CD4-positive, alpha-beta T cell treated with Interferon gamma for 1 hour (primary cell): Measurements from ENCODE around the gene NAA10.

Source experiments
- DNase-seq: peaks from one replicate; pipeline ENCODE4 v3.0.0-alpha.2; 2020

The NAA10 gene

DNA sequence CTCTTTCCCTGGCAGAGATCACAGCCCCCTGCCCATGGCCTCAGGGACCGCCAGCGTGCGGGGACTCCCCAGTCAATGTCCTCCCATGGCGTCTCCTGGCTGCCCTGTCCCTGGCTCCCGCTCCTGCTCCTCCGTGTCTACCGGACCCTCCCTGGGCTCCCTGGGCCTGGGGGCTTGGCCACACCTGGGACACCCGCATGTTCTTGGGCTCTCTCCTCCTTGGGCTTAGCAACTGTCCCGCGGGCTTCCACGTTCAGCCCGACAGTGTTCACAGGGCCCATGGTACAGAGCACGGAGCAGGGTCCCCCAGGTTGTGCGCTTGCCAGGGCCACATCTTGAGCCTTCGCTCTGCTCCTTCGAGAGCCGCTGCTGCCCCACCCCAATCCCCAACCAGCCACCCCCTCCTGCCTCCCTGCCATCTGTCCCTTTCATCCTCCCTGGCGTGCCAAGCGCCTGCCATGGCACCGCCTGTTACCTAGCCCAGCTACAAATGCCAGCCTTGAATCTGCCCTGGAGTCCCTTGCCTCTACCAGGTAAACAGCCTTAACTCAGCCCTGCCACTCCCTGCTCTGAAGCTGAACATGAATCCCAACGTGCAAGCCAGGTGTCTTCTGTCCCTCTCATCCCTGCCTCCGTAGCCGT, 26.5 kb downstream of the NAA10 start:
- DNase-seq = no peak

DNA sequence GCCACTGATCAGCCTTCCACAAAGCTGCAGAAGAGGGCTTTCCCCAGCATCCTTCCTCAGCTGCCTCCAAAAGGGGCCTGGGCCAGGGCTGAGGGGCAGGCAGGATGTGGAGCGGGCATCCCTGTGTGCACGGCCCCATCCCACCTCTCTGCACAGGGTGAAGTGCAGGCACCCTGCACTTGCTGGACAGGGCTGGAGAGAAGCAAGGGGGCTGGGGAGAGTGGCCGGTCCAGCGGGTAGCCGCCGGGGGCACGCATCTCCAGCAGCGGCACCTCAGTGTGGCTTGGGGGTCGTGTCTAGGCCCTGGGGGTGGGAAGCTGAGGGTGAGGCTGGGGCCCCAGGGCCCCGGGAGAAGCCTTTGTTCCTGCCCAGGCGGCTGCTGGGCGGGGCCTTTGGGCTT, 27.4 kb downstream of the NAA10 start:
- no peak for DNase-seq

DNA sequence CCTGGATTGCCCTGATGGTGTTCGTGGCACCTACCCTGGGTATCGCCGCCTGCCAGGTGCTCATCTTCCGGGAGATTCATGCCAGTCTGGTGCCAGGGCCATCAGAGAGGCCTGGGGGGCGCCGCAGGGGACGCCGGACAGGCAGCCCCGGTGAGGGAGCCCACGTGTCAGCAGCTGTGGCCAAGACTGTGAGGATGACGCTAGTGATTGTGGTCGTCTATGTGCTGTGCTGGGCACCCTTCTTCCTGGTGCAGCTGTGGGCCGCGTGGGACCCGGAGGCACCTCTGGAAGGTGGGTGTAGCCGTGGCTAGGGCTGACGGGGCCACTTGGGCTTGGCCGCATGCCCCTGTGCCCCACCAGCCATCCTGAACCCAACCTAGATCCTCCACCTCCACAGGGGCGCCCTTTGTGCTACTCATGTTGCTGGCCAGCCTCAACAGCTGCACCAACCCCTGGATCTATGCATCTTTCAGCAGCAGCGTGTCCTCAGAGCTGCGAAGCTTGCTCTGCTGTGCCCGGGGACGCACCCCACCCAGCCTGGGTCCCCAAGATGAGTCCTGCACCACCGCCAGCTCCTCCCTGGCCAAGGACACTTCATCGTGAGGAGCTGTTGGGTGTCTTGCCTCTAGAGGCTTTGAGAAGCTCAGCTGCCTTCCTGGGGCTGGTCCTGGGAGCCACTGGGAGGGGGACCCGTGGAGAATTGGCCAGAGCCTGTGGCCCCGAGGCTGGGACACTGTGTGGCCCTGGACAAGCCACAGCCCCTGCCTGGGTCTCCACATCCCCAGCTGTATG, 28.5 kb downstream of the NAA10 start:
- DNase-seq = peak; percentile 41

DNA sequence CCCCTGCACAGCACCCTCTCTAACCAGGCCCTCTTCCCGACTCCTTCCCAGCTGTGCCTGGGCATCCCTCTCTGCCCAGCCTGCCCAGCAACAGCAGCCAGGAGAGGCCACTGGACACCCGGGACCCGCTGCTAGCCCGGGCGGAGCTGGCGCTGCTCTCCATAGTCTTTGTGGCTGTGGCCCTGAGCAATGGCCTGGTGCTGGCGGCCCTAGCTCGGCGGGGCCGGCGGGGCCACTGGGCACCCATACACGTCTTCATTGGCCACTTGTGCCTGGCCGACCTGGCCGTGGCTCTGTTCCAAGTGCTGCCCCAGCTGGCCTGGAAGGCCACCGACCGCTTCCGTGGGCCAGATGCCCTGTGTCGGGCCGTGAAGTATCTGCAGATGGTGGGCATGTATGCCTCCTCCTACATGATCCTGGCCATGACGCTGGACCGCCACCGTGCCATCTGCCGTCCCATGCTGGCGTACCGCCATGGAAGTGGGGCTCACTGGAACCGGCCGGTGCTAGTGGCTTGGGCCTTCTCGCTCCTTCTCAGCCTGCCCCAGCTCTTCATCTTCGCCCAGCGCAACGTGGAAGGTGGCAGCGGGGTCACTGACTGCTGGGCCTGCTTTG, 29.2 kb downstream of the NAA10 start:
- no peak for DNase-seq

DNA sequence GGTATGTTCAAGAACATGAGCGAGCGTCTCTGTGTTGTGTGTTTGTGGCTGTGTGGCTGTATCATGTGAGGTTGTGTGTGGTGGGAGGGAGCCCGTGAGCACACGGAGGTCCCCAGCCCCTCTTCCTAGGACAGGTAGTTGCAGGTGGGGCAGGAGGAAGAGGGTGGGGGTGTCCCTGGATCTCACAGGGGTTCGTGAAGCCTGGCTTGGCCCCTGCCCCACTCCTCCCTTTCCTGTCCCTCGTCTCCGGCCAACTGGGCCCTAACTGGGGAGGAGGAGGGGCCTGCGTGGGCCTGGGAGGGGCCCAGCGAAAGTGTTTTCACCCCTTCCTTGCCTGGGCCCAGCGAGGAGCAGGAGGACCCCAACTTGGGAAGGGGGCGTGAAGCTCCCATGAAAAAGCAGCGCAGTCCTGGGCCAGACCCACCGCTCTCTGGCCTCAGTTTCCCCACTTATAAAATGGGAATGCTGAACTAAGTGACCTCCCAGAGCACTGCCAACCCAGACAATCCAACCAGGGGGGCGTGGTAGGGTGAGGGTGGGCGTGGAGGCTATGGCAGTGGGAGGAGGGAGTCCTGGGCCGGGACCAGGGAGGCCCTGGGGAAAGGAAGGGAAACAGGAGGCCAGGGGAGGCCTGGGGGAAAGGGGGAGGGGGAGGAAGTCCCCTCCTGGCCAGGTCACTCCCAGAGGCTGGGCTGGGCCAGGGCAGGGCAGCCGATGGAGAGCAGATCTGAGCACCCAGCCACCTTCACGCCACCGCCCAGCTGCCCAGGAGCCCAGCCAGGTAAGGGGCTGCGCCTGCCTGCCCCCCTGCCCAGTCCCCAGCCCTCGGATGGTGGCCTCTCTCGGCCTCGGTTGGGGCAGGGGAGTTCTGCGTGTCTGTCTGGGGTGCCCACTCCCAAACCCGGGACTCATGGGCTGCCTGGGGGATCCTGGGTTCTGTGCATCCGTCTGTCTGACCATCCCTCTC, 30.6 kb downstream of the NAA10 start, which contains the start of gene AVPR2:
AVPR2 (plus strand) TSS at position 683 of the 967 bp plus-strand sequence. CDS start 473 bp downstream, outside the sequence.
- no peak for DNase-seq

DNA sequence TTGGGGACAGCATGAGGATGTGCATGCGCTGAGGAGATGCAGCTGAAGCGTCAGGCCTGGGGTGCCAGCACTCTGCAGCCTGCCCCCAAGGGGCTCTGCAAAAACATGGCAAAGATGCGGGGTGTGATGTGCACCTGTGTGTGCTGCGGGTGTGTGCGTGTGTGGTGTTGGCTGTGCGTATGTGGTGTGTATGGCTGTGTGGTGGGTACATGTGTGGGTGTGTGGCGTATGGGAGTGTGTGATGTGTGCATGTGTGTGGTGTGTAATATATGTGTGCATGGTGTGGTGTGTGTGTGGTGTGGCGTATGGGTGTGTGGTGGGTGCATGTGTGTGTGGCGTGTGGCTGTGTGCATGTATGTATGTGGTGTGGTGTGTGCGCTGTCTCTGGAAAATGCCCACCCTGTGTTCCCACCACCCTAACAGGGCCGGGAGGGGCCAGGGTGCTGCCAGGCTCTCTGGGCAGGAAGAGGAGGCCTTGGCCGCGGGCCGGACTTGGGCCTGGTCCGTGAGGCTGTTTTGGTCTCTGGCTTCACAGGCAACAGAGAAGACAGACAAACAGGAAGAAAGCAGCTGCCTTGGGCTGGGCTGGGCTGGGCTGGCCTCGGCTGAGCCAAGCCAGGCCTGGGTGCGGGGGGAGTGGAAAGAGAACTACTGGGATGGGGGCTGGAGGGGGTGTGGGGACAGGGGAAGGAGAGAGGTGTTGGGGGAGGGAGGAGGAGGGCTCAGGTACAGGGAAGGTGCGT, 31.4 kb downstream of the NAA10 start:
- no peak for DNase-seq

DNA sequence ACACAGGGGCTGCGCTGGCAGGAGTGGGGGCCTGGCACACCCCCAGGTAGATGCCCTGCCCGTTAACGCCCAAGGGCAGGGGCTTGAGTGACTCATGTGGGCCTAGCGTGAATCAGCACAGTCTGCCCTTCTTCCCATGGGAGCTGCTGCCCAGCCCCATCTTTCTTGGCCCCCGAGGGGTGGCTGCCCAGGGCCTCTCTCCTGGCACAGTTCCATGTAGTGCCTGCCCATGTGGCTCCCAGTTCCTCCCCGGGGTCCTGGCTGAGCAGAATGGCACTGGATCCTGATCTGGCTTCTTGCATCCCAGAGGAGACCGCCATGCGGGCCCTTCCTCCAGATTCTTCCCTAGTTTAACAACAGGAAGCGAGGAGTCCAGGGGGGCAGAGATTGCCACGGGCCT, 32.5 kb downstream of the NAA10 start:
- no peak for DNase-seq

DNA sequence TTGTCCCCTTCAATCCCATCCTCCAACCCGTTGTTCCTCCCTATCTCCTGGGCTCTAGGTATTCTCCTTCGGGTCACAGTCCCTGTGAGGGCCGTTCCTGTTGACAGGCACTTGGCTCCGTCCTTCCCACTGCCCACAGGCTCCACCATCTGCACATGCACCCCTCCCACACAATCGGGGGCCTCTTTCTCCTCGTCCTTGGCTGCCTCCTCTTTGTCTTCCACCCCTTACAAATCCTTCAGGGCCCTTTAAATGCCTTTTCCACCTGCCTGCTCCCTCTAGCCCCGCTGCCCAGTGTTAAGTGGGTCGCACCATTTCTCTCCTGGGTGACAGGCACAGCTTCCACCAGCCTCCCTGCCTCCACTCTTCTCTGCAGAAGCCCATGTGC, 33.1 kb downstream of the NAA10 start:
- DNase-seq = no peak

DNA sequence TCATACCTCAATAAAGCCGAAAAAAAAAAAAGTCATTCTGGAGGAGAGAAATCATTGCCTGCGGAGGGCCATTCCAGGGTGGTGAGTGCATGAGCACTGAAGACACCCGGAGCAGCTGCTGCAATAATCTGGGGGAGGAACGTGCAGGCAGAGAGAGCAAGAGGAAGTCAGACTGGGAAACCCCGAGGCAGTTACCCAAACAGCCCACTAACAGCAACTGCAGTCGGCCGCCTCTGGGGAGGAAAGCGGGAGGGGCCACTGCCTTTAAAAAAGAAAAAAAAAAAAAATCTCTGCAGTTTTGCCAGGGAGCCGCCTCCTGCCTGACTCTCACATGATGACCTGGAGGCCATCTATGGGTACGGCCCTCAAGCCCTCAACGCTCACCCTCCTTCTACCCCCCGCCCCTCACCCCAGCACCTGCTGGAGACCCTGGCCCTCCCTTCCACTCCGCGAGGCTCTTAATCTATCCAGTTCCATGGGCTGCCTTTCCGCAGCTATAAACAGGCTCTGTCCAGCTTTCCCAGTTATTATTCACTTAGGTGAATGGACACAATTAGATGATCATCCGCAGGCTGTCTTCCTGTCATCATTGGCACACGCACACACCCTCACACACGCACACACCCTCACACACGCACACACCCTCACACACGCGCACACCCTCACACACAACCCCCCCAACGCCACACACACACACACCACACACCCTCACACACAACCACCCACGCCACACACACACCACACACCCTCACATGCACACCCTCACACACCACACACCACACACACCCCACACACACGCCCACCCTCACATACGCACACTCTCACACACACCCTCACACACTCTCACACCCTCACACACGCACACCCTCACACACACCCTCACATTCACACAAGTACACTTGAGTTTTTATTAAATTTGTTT, 33.7 kb downstream of the NAA10 start:
- DNase-seq = peak; percentile 76

DNA sequence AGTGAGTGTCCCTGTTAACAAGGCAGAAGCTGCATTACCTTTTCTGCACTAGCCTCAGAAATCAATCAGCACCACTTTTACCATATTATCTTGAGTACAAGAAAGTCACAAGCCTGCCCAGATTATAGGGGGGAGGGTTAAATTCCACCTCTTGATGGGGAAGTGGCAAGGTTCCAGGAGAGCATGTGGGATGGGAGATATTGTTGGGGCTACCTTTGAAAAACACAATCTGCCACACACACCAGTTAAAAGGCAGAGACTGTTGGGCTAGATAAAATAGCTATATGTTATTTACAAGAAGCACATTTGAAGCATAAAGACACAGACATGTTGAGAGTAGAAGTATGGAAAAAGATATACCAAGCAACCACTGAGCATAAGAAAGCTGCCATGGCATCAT, 36.9 kb downstream of the NAA10 start:
- DNase-seq = no peak

DNA sequence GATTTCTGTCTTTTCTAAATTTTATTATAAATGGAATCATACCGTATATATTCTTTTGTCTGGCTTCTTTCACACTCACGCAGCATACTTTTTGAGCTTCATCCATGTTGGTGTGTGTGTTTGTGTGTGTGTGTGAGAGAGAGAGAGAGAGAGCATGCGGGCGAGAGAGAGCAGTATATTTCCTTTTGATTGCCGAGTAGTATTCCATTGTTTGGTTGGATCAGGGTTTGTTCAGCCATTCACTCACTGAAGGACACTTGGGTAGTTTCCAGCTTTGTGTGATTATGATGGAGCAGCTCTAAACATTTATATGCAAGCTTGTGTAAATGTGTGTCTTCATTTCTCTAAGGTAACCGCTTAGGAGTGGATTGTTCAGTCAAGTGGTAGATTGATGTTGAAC, 45.7 kb downstream of the NAA10 start:
- no peak for DNase-seq

DNA sequence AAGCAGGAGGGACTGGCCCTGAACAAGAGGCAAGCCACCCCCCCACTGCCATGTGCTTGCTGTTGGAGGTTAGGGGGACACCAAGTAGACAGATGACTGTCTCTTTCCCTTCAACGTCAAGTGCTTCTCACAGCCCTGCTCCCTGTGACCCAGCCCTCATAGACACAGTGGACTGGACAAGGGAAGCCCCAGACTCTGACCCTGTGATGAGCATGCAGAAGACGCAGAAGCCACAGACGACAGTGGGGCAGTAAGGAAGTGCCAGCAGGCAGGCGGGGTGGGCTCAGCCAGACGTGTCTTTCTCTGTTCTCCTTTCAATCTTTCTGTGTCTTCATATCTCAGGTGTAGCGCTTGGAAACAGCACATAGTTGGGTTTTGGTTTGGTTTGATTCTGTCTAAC, 46.5 kb downstream of the NAA10 start:
- DNase-seq = peak; percentile 28

DNA sequence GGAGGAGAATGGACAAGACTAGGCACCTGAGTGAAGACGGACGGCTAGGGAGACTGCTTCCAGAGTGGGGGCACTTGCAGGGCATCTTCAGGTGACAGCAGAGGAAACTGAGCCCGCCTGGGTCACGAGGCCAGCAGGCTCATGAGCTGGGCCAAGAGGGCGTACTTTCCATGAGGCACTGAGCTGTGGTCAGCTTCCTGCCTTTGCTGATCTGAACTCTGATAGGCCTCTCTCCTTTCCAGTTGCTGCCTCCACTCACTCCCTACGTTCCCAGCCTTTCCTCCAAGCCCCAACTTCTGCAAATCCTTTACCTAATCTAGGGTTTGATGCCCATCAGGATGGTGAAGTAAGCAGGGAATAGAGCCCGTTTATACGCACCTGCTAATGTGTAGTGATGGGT, 47.5 kb downstream of the NAA10 start:
- no peak for DNase-seq

DNA sequence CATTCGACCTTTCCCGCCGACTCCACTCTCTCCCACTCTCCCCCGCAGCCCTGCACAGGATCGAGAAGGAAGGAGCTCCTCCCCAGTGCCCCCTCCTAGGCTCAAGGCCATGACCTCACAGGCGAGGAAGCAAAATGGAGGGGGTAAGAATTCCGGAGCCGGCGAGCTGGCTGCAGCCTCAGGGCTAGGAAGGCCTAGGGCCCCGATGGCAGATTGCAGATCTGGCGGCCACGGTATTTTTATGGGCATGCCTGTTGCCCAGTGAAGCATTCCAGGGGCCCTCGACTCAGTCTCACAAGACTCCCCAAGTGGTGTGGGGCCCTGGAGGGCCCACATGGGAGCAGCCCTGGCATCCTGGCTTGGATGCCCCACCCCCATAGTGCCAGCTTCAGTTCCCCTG, 47.9 kb downstream of the NAA10 start:
- DNase-seq = no peak

DNA sequence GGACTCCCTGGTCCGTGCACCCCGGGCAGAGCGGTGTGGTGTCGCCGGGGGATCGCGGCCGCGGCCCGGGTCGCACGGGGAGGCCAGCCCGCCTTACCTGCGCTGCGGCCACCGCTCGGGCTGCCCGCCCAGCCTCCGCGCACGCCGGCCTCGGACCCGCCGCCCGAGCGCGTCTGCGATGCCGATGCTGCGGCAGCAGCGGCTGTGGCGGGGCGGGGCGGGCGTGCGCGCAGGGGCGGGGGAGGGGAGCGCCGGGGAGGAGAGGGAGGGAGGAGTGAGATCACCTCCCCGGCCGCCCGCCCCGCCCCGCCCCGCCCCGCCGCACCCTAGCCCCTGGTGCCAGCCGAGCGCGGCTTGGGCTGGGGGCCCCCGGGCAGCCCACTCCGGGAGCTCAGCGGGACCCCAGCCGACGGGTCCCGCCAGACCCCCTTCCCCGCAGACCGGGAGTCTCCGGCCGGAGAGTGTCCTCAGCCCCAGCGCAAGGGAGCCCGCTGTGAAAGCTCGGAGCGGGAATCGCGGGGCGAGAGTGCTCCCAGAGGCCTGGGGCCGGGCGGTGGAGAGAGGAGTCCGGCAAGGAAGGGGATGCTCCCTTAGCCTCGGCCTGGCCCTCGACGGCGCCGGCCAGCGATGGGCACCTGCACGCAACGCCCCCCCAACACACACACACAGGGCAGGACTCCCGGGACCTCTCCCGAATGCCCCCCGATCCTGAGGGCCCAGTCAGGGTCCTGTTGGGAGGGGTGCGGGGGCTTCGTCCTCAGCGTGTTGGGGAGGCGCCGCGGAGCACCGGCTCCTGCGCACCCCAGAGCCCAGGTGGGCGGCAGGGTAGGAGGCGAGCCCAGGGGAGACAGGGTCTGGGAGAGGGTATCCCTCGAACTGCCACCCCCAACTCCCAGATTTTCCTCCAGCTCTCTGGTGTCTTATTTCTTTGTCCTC, 48.6 kb downstream of the NAA10 start, which contains the start of gene L1CAM:
L1CAM (minus strand) TSS at position 206 of the 936 bp plus-strand sequence. CDS start 10,337 bp downstream, outside the sequence.
- no peak for DNase-seq

DNA sequence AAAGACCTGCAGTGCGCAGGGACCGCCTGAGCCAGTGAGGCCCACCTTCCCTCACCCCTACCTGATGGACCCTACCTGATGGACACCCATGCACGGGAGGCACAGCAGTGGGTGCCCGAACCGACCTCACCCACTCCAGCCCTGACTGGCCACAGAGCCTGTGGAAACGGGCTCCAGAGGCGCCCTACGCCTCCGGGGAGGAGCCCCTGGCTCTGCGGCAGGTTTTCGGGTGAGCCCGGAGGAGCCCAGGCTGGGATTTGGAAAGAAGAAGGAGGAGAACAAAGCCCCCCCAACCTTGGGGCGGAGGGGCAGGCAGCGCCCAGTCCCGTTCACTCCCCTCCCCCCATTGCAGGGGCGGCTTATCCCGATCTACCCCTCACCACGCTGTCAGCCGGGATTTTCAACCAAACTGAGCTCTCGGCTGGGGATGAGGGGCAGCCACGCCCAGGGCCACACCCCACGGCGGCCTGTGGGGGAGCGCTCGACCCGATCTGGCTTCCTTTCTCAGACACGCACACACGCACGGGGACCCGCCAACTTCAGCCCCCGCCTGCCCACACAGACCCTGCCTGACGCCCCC, 49.5 kb downstream of the NAA10 start:
- DNase-seq = no peak

DNA sequence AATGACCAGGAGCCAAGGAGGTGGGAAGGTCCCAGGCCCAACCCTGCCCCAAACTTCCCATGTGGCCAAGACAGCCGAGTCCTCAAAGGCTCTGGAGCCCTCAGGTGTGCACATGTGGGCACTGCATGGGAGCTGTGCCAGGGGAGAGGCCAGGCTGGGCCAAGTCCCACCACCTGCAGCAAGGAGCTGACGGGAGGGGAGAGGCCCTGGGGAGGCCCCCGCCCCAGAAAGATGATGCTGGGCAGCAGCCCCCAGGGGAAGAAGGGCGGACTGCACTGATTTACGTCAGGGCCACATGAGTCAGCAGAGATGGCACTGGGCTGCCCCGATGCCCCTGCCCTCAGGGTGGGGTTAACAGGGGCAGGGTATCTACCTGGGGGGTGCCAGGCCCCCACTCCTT, 50.2 kb downstream of the NAA10 start:
- no peak for DNase-seq

DNA sequence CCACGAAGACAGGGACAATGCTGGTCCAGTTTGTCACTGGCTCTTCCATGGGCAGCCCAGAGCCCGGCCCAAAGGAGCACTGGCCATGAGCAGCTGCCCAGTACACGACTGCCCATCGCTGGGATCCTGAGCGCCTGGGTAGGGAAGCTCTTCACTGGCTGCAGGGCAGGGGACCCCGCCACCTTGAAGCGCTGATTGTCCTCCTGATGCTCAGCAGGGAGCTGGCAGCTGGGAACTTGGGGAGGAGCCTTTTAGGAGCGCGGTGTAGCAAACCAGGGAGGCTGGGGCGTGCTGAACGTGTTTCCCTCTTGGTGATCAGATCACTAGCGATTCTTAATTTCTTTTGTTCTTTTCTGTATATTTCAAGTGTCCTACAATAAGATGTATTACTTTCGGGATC, 50.7 kb downstream of the NAA10 start:
- DNase-seq = no peak

DNA sequence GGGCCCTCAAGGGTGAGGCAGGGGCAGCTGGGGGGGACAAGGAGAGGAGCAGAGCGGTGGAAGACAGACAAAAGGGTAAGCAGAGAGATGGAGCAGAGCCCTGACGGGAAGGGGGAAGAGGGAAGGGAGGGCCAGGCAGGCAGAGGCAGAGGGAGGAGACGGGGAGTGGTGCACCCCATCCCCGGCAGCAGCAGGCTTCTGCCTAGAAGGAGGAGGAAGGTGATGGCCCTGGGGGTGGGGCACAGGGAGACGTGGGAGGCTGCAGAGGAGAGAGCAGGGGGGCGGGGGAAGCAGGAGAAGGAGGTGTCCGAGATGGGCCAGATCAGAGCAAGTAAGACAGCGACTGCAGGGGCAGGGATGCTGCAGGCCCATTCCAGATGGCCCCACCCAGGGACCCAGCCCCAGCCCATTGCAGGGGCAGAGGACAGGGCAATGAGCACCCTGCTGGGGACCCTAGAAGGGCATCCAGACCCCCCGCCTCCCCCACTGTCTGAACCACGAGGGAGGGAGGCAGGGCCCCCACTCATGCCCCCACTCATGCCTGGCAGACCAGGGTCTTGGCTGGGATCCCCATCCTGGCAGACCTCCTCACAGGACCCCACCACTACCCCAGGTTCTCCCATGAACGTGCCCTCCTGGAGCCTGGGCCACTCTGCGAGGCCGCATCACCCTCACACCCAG, 51.5 kb downstream of the NAA10 start:
- no peak for DNase-seq
